HG02642 (cell line): ENCODE results near the gene SNCAIP.
"Not testable (repeated sequence)": the region's sequence is repeated elsewhere in the genome, so short reads cannot be mapped to it uniquely, and the experiment has no call there.

Experiments
- ATAC-seq: cut with Tn5 transposase; IDR thresholded peaks from one replicate; pipeline ENCODE4 v1.9.1; 2021; ENCODE audit warnings: mild to moderate bottlenecking; ENCODE audit not compliant: unreplicated experiment, poor library complexity

SNCAIP gene

GRCh38 chr5:122353361-122353760 is 41.3 kb downstream of the SNCAIP start:
- not testable (repeated sequence) for ATAC-seq

- no peak for ATAC-seq
Measured at GRCh38 chr5:122354293-122354692, 42.3 kb downstream of the SNCAIP start.

GRCh38 chr5:122355324-122355723 is 43.3 kb downstream of the SNCAIP start:
- no peak for ATAC-seq

GRCh38 chr5:122356855-122357254 is 44.8 kb downstream of the SNCAIP start:
- ATAC-seq: no peak

GRCh38 chr5:122358372-122358979 is 46.4 kb downstream of the SNCAIP start:
- ATAC-seq: no peak

GRCh38 chr5:122362361-122362760 is 50.3 kb downstream of the SNCAIP start:
- ATAC-seq: no peak

GRCh38 chr5:122363623-122364022 is 51.6 kb downstream of the SNCAIP start:
- no peak for ATAC-seq

- ATAC-seq: peak; percentile 56
Measured at GRCh38 chr5:122366501-122366900, 54.5 kb downstream of the SNCAIP start.

- ATAC-seq: no peak
Measured at GRCh38 chr5:122367456-122367855, 55.4 kb downstream of the SNCAIP start.

GRCh38 chr5:122368510-122369251 is 56.6 kb downstream of the SNCAIP start:
- no peak for ATAC-seq

GRCh38 chr5:122369253-122369815 is 57.3 kb downstream of the SNCAIP start:
- ATAC-seq: no peak

- ATAC-seq: no peak
Measured at GRCh38 chr5:122371511-122372151, 59.6 kb downstream of the SNCAIP start.

GRCh38 chr5:122374110-122374509 is 62.1 kb downstream of the SNCAIP start:
- ATAC-seq: no peak

- no peak for ATAC-seq
Measured at GRCh38 chr5:122375801-122376200, 63.8 kb downstream of the SNCAIP start.

GRCh38 chr5:122376250-122376649 is 64.2 kb downstream of the SNCAIP start:
- ATAC-seq: no peak

GRCh38 chr5:122377026-122377425 is 65.0 kb downstream of the SNCAIP start:
- ATAC-seq: no peak

GRCh38 chr5:122382938-122383337 is 70.9 kb downstream of the SNCAIP start:
- not testable (repeated sequence) for ATAC-seq

- ATAC-seq: no peak
Measured at GRCh38 chr5:122384739-122385235, 72.8 kb downstream of the SNCAIP start.

- ATAC-seq: no peak
Measured at GRCh38 chr5:122385286-122385685, 73.2 kb downstream of the SNCAIP start.

GRCh38 chr5:122385808-122386207 is 73.8 kb downstream of the SNCAIP start:
- ATAC-seq: no peak

- no peak for ATAC-seq
Measured at GRCh38 chr5:122390154-122390553, 78.1 kb downstream of the SNCAIP start.
